Measurements from ENCODE around the gene NPY5R.

GRCh38 chr4:163380703-163381102, 37.0 kb downstream of the NPY5R start:
- TF ChIP-seq, protein P1, sequence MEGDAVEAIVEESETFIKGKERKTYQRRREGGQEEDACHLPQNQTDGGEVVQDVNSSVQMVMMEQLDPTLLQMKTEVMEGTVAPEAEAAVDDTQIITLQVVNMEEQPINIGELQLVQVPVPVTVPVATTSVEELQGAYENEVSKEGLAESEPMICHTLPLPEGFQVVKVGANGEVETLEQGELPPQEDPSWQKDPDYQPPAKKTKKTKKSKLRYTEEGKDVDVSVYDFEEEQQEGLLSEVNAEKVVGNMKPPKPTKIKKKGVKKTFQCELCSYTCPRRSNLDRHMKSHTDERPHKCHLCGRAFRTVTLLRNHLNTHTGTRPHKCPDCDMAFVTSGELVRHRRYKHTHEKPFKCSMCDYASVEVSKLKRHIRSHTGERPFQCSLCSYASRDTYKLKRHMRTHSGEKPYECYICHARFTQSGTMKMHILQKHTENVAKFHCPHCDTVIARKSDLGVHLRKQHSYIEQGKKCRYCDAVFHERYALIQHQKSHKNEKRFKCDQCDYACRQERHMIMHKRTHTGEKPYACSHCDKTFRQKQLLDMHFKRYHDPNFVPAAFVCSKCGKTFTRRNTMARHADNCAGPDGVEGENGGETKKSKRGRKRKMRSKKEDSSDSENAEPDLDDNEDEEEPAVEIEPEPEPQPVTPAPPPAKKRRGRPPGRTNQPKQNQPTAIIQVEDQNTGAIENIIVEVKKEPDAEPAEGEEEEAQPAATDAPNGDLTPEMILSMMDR (IDR thresholded peaks at IDR 0.05; ENCODE audit: borderline replicate concordance, extremely low read depth, low read length, poor library complexity, severe bottlenecking), result no peak
- TF ChIP-seq EZH2 (IDR thresholded peaks at IDR 0.05; ENCODE audit: borderline replicate concordance, low read depth, low read length, severe bottlenecking), result no peak

Data from DND-41 (cell line).